ENCODE results near the gene MAPK10.
"Not testable (repeated sequence)": the region's sequence is repeated elsewhere in the genome, so short reads cannot be mapped to it uniquely, and the experiment has no call there.

Gene MAPK10

DNA sequence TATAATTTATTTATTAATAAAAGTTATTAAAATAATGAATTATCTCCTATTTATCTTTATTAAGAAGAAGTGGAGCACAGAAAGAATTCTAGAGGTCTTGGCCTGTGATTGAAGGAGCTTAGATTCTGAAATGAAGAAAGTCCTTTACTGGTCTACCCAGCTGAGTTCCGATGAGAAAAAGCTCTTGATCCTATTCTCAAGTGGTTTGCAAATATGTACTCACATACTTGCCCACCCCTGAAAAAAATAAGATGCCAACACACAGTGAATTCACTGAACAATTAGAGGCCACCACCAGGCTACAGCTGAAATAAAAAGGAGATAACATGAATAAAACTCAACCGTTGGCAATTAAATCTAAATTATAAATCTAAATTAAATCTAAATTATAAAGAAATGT lies 253.4 kb downstream of the MAPK10 start:
- no peak for DNase-seq (ENCODE audit: low spot score)

DNA sequence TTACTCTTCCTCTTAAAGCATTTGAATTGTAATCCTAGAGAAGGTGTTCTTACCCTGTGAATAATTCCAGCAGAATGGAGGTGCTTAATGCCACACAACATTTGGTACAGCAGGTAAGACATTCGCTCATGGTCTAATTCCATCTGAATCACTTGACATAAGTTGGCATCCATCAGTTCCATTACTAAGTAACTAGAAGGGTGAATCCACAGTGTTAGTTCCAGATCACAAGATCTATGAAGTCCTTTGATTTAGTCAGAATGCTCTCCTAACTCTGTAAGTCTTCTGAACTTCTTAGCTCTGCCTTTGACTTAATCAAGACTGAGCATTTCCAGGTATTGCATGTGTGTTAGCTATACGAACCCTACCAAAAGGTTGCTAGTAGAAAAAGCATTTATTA lies 258.0 kb downstream of the MAPK10 start:
- DNase-seq (ENCODE audit: low spot score): no peak

DNA sequence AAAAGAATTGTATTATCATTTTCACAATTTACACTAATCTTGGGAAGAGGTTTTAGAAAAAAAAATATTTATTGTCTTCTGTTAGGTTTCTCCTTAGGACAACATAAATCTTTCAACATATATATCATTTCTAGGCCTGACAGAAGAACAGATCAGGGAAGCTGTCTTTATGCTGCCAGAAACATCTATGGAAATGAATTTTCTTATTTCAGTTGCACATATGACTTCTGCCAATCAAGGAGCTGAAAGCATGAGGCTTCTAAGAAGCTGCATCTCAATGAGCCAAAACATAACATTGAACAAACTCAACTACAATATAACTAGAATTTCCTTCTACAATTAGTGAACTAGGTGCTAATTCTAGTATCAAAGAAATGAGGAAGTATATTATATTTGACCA lies 258.4 kb downstream of the MAPK10 start:
- DNase-seq (ENCODE audit: low spot score): no peak

DNA sequence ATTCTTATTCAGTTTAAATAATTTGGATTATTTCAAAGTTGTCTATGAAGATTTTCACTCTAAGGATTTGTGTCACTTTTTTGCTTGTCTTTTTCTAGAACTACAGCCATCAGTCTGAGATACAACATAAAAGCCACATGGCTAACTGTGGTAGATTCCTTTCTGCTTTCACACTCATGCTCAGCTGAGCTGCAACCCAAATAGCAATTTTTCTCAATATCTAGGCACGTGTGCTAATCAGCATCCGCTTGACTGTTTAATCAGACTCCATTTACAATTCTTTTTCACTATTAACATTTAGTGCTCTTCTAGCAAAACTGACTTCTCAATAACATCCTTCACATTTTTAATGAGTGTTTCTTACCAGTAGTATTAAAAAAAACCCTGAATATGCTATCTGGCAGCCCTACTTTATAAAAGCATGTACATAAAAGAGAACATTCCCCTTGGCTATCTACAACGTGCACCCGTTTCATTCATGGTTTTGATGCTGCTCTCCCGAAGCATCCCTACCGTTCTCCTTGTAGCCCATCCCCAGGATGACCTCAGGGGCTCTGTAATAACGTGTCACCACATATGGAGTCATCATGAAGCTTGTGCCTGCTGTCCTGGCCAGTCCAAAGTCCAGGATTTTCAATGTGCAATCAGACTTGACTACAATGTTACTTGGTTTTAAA lies 259.2 kb downstream of the MAPK10 start:
- DNase-seq (ENCODE audit: low spot score): no peak

DNA sequence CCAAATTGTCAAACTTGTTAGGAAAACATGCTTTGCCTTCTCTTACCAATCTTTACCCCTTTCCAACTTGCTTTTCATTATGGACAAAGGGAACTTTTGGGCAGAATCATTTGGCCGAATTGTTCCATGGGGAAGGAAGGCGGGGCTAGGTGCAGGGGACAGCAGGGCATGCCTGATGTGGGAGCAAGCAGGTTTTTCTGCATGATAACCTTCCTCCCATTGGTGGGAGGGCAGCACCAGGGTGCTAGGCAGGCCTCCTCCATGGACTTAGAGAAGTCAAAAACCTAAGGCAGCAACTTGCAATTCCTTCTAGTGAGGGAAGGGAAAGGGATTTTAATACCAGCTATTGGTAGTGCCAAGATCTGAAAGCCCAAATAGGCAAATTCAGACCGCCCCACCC lies 260.5 kb downstream of the MAPK10 start:
- no peak for DNase-seq (ENCODE audit: low spot score)

DNA sequence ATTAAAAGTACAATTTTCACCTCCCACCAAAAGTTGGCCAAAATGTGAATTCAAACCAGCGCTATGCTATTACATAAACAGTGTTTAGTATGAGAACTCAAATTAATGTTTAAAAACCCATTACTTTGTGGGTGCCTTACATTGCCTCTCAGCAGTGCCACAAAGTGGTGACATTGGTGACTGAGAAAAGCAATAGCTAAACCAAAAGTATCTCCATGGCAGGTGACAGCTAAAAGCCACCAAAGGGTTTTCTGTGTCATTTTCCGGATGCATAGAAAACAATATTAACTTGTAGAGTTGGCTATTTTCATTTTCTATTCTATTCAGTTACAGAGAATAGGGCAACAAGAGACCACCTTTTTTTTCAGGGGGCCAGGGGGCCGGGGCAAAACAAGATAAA lies 261.2 kb downstream of the MAPK10 start:
- DNase-seq (ENCODE audit: low spot score): no peak

DNA sequence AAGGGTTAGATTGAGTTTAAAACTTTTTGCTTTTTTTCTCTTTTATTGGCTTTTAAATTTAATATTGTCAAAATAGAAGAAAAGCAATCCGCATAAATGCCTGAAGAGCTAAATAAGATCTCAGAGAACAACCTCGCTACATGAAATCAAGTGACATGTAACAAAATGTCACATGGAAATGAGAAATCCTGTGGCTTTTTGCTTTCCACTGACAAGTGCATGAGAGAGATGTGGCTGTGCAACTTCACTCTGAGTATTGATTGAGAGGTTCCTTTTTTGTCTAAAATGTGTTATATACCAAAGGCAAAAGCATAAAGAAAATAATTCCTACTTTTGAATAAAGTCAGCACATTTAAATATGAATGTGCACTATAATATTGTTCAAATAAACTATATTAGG lies 263.5 kb downstream of the MAPK10 start:
- no peak for DNase-seq (ENCODE audit: low spot score)

DNA sequence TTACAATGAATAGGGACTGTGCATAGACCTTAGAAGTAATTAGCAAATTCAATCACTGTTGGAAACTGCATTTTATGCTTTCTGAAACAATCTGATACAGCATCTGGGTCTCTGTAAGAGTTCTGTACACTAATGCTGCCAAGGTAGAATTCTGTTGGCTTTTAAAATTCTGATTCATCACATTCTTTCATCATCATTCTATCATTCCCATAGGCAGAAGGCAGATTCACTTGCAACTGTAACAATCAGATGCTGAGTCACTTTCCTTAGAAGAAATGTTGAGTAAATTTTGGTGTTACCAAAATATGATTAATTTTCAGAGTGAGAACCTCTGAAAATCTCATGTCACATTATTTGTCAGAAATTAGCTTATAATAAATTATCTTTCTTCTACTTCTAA lies 267.2 kb downstream of the MAPK10 start:
- DNase-seq (ENCODE audit: low spot score): no peak

DNA sequence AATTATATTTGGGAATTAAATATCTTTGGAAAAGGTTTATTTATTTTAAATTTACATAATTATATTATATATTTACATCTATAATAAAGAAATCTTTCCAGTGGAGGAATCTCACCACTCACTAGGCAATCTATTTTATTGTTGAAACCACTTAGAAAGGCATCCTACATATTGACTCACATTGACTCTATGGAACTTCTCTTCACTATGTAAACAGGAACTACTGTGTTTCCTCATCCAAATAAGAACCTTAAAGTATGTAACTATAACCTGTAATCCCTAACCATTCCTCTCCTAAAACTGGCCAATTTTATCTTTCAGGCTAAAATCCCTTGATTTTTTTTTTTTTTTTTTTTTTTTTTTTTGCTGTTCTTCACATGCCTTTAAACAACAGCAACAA lies 268.7 kb downstream of the MAPK10 start:
- no peak for DNase-seq (ENCODE audit: low spot score)

DNA sequence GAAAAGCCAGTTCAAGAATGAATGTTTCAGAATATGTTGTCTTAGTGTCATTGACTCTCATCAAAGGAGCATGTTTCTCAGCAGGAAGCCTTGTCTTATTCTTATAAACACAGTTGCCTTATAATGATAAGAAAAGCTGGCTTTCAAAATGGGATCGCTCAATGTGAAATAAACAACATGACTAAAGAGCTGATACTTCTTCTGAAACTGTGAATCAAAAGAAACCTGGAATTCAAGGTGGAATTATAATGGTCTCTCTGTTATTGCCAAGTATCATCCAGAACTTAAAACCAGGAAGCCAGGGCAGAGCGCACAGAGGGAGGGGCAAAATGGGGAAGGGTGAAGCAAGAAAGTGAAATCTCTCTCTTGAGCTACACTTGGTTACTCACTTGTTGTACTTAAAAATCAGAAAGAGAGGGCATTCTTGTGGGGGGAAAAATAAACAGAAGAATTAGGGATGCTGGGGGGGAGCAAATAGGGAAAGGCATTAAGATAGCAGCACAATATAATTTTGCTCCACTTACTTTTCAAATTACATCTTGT lies 270.0 kb downstream of the MAPK10 start:
- DNase-seq (ENCODE audit: low spot score): no peak

DNA sequence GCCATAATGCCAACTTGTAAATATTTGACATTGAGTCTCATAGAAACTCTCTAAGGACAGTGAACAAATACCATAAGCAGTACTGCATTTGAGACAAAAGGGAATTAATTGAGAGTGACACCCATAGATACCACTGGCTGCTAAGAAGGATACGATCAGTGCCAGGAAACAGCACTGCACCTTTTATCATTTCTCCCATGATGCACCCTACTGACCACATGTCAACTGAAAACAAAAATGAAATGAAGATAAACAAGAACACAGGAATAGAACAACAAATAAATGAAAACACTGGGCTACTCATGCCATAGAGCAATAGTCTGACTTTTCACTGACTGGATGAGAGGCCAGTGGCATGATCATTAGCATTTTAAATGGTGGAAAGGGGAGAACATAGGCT lies 270.8 kb downstream of the MAPK10 start:
- DNase-seq (ENCODE audit: low spot score): no peak

DNA sequence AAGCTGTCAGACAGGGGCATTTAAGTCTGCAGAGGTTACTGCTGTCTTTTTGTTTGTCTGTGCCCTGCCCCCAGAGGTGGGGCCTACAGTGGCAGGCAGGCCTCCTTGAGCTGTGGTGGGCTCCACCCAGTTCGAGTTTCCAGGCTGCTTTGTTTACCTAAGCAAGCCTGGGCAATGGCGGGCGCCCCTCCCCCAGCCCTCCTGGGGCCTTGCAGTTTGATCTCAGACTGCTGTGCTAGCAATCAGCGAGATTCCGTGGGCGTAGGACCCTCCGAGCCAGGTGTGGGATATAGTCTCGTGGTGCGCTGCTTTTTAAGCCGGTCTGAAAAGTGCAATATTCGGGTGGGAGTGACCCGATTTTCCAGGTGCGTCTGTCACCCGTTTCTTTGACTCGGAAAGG lies 284.1 kb downstream of the MAPK10 start:
- not testable (repeated sequence) for DNase-seq (ENCODE audit: low spot score)

DNA sequence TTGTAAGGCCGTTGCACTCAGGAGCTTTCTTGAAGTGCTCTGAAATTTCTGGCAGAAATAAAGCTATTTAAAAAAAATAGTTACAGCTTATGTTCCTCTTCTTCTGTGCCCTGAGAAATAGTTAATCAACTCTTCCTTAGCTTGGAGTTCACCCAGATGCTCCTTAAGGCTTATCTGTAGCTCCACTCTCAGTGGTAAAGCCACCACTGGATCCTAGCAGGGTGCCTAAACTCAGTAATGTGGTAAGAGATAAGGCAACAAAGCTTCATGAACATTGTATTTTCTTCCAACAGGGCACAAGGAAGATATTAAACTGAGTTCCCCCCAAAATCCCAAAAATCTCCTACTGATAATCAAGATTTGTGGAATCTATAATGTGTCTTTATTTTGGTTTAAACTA lies 299.5 kb downstream of the MAPK10 start:
- DNase-seq (ENCODE audit: low spot score): no peak

DNA sequence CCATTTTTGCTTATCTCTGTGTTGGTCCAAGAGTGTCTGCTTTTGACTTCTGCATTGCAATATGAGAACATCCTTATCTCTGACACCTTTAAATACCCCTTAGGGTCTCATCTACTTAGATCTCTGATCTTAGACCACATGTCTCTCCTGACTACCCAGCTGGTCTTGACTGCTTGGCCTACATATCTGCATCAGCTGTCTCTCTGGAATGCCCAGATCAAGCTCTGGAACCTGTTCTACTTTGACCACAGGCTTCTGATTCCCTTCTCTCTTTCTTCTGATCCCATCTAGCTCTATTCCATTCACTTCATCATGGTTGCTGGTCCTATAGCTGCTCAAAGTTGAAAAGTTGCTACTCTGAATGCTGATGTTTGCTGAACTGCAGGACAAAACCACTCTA lies 301.2 kb downstream of the MAPK10 start:
- DNase-seq (ENCODE audit: low spot score): no peak

DNA sequence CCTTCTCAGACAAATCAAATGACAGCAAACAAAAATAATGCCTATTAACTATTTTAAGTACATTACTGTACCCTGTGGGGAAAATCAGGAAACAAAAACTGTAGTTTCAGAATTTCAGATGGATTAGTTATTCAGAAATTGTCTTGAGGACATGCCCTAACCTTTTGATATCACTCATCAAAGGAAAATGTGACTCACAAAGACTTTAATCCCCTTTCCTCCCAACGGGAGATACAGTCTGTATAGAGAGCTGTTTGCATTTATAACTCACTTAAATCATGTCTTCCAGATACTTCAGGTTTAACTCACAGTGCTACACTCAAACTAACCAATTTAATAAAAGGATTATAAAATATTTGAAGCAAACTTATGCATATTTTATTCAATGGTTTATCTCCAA lies 304.0 kb downstream of the MAPK10 start:
- peak; percentile 6 for DNase-seq (ENCODE audit: low spot score)

DNA sequence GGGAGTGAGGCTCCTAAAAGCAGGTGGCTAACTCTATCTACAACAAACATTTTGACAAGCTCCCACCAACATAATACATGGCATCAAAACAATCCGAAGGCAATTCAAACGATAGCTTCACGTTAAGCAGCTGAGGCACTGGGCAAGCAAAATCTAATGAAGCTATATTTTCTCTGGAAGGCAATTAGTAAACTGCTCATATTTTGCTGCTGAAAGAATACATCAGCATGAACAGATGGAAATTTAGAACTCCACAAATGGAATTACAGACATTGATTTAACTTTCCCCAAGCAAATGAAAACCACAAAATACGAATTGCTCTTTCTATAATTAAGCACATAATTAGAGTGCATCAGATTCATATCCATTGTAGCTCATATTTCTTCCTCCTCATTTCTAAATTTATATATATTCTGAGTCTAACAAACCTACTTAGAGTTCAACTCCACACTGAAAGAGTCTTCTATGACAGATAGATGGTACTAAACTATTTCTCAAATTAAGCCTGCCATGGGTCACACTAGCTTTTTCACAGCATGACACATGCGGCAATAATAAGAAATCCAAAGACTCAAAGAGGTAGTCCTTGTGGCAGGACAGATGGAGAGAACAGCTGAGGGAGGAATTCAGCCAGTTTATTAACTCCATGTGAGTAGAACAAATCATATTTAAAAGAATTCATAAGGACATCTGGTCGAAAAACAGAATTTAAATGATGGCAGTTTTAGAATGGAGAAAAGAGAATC lies 305.4 kb downstream of the MAPK10 start:
- DNase-seq (ENCODE audit: low spot score): no peak

DNA sequence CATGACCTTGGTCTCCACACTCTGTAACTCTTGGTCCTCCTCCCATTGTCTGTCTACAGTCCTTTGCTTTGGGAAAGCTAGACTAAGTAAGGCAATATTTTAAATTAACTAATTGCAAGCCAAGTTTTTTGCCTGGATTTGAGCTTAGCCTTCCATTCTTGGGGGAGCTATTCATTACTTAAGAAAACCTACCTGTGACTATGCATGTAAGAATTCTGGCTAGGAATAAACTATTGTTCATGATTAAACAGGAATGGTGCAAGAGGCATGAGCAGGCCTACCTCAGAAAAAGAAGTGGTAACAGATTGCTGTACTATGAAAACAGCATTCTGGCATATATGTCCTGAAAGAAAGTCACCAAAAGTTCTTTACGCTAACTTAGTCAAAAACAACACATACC lies 309.4 kb downstream of the MAPK10 start:
- no peak for DNase-seq (ENCODE audit: low spot score)

DNA sequence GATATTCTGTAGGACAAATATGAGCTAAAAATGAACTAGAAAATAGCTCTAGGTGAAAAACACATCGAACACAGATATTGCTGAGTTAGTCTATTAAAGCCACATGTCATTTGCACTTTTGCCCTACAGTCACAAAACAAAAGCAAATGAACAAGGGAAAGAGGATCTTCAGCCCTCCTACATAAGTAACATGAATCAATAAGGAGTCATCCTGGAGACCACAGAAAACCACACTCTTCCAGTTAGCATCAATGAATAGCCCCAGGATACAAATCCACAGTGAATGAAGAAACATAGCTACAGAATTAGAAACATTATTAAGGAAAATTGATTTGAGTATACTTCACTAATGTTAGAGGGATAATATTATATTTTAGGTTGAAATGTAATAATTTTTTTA lies 311.4 kb downstream of the MAPK10 start:
- no peak for DNase-seq (ENCODE audit: low spot score)

DNA sequence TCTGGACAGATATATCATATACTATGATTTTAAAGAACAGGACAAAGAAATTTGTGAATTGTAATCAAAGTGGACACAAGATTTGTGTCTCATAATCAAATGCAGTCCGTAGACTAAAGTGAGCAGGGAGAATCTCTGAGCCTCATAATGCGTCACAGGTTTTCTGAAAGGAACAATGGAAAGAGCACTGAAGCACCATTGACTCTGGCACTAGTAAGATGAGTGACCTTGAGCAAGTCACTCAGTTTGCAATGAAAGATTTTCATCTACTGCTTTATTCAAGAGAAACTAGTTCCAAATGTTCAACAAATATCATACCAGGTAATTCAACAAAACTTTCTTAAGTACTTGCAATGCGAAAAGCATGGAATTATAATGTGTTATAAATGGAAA lies 315.3 kb downstream of the MAPK10 start:
- no peak for DNase-seq (ENCODE audit: low spot score)

DNA sequence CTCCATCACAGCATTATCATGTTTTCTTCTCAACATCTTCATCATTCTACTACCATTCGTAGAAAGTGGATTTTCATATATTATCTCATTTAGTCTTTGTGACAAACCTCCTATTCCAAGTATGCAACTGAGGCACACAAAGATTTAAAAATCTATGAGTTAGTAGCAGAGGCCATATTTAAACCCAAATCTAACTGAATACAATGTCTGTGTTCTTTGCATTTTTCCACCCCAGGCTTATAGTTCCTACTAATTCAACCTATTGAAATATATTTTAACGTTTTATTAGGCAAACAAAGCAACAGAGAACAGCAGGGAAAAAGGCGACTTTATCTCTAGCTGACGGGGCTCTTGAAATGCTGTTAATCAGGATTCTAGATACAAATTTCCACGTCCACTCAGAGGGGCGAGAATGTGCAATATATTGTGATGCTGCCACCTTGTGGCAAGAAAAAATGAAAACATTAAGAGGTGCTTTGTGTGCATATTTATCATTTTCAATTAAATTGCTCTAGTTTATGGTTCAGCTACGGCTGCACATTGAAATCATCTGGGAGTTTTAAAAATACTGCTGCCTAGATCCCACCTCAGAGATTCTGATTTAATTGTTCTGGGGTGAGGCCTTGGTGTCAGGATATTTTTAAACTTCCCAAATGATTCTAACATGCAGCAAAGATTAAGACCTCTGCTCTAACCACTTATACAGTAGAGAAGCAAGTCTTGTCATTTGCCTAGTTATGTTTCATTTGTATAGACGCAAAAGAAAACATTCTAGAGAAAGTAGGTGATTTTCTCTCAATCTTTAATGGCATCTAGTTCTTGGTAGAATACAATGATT lies 315.9 kb downstream of the MAPK10 start:
- peak; percentile 2 for DNase-seq (ENCODE audit: low spot score)

DNA sequence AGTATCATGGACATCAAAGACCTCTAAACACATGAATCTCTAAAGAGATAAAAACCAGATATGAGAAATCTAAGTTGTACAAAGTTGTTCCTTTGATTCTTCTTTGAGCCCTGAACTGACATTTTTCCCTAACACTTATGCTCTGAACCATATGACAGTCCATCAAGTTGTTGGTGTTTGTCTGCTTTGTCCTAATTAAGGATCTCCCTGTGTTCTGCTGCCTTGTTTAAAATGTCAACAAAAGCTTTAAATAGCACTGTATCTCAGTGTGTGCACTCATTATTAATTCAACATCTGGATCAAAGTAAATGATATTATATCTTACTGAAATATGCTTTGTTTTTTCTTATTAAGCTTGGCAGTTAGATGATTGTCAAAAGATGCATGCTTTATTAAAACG lies 321.8 kb downstream of the MAPK10 start:
- DNase-seq (ENCODE audit: low spot score): no peak

DNA sequence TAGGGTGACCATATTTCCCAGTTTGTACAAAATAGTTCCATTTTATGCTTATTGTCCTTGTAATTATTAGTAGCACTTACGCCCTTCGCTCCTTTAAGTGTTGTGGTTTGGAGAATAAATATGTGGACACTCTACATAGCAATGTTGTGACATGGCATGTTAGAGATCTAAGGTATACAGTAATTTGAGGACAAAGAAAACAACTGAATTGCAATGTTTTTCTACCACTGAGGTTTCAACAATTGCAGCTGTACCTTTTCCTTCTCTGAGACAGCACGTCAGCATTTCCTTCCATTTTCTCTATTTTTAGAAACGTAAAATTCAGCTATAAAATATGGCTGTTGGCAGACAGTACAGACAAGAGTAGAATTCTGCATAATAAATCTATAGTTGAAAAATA lies 323.1 kb downstream of the MAPK10 start:
- DNase-seq (ENCODE audit: low spot score): peak; percentile 15

DNA sequence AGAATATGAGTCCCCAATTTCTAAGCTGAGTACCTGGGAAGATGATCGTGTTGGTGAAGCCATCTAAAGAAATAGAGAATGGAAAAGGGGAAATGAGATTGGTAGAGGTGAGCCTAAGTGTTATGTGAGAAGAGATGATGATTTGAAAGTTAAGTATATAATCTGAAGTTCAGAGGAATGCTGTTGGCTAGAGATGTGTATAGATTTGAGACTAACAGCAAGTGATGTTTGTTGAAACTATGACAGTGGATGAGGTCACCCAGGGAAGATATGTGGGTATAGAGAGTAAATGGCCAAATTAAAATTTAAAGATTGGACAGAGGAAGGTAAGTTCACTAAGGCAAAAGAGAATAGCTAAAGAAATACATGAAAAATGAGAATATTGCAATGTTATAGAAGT lies 324.2 kb downstream of the MAPK10 start:
- DNase-seq (ENCODE audit: low spot score): no peak

Measured in SW480 (cell line).